GM21447 (cell line): ENCODE data around the gene TMEM214.

Experiments
- ATAC-seq: cut with Tn5 transposase; IDR thresholded peaks from one replicate; pipeline ENCODE4 v1.9.1; 2021; ENCODE audit not compliant: unreplicated experiment

Gene TMEM214

GRCh38 chr2:27032495-27033252 lies at the start of gene TMEM214:
Gene TMEM214 (plus strand): TSS chr2:27032965. CDS start chr2:27033016, 51 bp downstream.
- peak; percentile 94 for ATAC-seq

- ATAC-seq: no peak
Observed at GRCh38 chr2:26983746-26984145, 49.0 kb upstream of the TMEM214 start.

- no peak for ATAC-seq
Observed at GRCh38 chr2:26985807-26986206, 47.0 kb upstream of the TMEM214 start.

- no peak for ATAC-seq
Observed at GRCh38 chr2:26986576-26986975, 46.2 kb upstream of the TMEM214 start.

- ATAC-seq: no peak
Observed at GRCh38 chr2:26988058-26988860, 44.5 kb upstream of the TMEM214 start.

- no peak for ATAC-seq
Observed at GRCh38 chr2:26989156-26989555, 43.6 kb upstream of the TMEM214 start.

GRCh38 chr2:26991717-26992116 lies 41.0 kb upstream of the TMEM214 start:
- ATAC-seq: no peak

- ATAC-seq: no peak
Observed at GRCh38 chr2:26993768-26994167, 39.0 kb upstream of the TMEM214 start.

- no peak for ATAC-seq
Observed at GRCh38 chr2:26994983-26995382, 37.8 kb upstream of the TMEM214 start.

- no peak for ATAC-seq
Observed at GRCh38 chr2:26997394-26997793, 35.4 kb upstream of the TMEM214 start.

GRCh38 chr2:26998323-26998722 lies 34.4 kb upstream of the TMEM214 start:
- no peak for ATAC-seq

- no peak for ATAC-seq
Observed at GRCh38 chr2:27000228-27000627, 32.5 kb upstream of the TMEM214 start.

GRCh38 chr2:27000995-27001394 lies 31.8 kb upstream of the TMEM214 start:
- ATAC-seq: no peak

GRCh38 chr2:27001950-27002349 lies 30.8 kb upstream of the TMEM214 start:
- ATAC-seq: no peak

- no peak for ATAC-seq
Observed at GRCh38 chr2:27003007-27003406, 29.8 kb upstream of the TMEM214 start.

- no peak for ATAC-seq
Observed at GRCh38 chr2:27003857-27004256, 28.9 kb upstream of the TMEM214 start.

- no peak for ATAC-seq
Observed at GRCh38 chr2:27006602-27007415, 26.0 kb upstream of the TMEM214 start.

- ATAC-seq: no peak
Observed at GRCh38 chr2:27007416-27008374, 25.1 kb upstream of the TMEM214 start.

- ATAC-seq: no peak
Observed at GRCh38 chr2:27008678-27009077, 24.1 kb upstream of the TMEM214 start.

GRCh38 chr2:27009083-27009482 lies 23.7 kb upstream of the TMEM214 start:
- no peak for ATAC-seq
